TTC549 (cell line): Measurements from ENCODE around the gene NR2F1.

Experiments used
- FAIRE-seq: peaks from 2 replicates; lab custom pipeline; 2012; peaks lifted over from hg19 to GRCh38; lab: Jason Lieb, UNC

The NR2F1 gene

DNA sequence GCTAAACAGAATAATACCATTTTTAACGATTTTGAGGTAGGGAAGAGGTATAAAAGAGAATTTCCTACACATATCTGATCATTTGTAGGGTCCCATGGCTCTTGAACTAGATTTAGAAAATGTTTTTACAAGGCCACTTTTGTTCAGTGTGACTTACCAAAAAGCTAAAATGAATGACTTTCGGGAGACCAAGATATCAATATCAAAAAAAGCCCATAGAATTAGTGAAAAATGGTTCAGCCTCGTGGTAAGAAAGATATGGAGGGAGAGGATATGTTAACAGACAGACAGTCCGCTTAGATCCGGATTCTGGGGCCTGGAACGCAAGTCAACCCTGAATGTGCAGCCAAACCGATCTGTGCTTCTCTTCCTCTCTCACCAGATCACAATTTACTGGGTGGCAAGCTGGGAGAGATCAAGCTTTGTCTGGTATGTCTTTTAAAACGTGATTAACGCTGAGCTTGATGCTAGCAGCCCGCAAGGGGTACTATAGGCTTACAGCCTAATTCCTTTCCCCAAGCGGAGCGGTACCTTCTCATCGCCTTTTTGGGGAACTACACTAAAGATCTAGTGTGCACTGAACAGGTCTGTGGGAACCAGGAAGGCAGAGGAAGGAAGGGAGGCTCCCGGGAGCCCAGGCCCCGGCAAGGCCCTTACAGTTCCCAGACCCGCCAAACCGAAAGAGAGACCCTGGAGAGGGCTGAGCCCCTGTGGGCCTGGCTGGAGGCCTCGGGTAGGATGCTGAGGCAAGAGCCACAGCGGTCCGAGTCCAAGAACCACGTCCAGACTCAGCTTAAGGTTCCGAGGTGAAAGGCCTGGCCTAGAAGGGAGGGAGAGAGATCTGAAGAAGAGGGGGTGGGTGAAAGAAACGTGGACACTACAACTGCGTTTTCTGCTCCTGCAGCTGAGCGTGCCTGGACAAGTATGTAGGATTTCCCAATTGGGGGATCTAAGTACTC lies 4.9 kb upstream of the NR2F1 start:
- no peak for FAIRE-seq

- FAIRE-seq = no peak
Observed at GRCh38 chr5:93578813-93579691, 4.0 kb upstream of the NR2F1 start.

- FAIRE-seq = no peak
Observed at GRCh38 chr5:93579692-93580062, 3.3 kb upstream of the NR2F1 start.

DNA sequence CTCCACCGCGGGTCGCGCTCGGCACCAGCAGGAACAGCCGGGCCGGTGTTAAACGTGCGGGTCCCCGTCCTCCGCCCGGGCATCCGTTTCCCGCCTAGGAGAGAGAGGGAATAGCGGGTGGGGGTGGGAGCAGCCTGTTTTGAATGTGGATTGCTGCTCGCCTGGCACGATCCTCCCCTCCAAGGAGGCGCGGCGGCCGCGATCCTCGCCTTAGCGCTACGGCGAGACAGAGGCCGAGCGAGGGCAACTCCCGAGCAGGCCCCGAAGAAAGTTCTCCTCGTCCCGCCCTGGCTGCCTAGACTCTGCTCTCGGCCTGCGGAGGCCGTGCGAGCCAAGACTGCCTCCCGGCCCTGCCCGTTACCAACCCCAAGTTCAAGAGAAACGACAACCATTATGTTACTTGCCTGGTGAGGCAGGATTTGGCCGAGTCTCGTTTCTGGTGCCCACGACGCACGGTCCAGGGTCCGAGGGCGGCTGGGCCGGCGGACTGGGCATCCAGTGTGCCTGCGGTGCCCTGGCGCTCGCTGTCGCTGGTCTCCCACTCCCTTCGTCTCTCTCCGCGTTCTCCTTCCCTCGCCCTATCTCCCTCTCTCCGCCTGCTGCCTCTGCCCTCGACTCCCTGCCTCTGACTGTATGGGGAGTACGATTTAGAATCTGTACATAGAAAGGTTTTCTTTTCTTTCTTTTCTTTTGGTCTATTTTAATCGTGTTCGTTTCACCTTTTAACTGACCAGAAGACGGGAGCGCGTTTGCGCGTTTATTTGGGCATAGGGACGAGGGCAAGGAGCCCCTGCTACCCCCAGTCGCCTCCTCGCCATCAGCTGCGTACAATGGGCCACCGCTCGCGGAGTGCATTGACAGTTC lies 2.7 kb upstream of the NR2F1 start:
- no peak for FAIRE-seq

- no peak for FAIRE-seq
Observed at GRCh38 chr5:93580927-93581445, 2.0 kb upstream of the NR2F1 start, which contains the start of gene NR2F1-AS1. Gene NR2F1-AS1 (minus strand): TSS chr5:93581219.

DNA sequence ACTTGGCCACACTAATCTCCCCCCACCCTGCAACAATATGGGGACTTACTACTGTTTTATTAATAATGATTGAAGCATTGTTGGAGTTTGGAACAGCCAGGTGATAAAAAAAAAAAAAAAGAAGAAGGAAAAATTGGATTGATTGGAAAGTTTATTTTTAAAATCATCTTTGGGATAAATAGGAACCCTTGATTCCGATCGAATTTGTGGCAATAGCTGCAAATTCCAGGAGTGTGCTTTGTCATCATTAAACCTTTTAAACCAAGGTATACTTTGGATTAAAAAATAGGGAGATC lies 907 bp upstream of the NR2F1 start:
- FAIRE-seq = no peak

GRCh38 chr5:93583439-93583767 lies 381 bp downstream of the NR2F1 start:
- no peak for FAIRE-seq

- FAIRE-seq = no peak
Observed at GRCh38 chr5:93583768-93584595, 960 bp downstream of the NR2F1 start.

DNA sequence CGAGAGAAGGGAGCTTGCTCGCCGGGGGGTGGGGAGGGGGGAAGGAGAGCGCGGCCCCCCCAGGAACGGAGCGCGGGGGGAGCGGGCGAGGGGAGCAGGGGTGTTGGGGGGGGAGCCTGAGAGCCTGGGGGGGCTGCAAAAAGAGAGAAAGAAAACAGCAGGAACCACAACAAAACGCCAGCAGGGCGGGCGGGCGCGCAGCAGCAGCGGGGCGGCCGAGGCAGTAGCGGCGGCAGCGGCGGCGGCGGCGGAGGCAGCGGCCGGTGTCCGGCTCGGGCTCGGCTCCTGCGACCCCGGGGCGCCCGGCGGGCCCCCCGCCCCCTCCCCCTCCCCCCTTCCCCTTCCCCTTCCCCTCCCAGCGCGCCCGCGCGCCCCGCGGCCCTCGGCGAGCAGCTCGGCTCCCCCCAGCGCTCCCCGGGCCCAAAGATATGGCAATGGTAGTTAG lies 1.6 kb downstream of the NR2F1 start:
- FAIRE-seq = no peak

- FAIRE-seq = no peak
Observed at GRCh38 chr5:93585041-93585766, 2.2 kb downstream of the NR2F1 start.

DNA sequence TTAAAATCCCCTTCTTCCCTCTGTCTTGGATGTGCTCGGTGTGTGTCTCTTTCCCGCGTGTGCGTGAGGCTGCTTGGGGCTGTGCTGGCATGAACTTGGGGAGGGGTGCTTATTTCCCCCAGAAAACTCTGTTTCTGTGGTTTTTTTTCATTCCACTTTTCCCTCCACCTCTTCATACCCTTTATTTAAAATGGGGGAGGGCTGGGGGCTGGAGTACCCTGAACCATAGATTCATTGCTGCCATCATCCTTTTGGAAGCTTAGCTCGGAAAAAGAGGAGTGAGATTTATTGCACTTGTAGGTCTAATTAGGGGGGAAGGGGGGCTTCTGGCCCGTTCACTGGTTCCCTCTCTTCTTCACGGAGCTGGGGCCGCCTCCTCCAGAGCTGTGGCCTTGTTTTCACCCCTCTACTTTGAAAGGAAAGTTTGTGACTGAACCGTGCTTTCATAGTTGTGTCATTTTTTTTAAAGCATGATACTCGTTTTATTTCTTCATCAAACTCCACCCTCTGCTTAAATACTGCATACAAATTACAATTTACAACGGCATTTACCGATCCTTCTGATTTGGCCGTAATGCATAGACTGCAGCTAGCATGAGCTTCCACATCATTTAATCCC lies 2.9 kb downstream of the NR2F1 start:
- no peak for FAIRE-seq

GRCh38 chr5:93586736-93587596 lies 3.9 kb downstream of the NR2F1 start:
- no peak for FAIRE-seq

DNA sequence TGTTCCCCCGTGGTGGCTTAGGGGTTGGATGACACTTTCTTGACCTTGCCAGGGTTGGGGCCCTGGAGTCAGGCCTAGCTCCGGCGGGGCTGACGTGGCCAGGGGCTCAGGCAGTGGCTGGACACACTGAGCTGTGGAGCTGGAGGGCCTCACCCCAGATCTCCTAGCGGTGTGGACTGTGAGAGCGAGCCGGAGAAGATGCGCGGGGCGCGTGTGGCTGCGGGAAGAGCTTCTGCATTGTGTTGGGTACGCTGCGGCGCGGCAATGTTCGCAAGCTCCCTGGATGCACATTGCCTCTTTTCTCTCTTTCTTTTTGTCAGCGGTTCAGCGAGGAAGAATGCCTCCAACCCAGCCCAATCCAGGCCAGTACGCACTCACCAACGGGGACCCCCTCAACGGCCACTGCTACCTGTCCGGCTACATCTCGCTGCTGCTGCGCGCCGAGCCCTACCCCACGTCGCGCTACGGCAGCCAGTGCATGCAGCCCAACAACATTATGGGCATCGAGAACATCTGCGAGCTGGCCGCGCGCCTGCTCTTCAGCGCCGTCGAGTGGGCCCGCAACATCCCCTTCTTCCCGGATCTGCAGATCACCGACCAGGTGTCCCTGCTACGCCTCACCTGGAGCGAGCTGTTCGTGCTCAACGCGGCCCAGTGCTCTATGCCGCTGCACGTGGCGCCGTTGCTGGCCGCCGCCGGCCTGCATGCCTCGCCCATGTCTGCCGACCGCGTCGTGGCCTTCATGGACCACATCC lies 4.8 kb downstream of the NR2F1 start:
- FAIRE-seq = no peak

DNA sequence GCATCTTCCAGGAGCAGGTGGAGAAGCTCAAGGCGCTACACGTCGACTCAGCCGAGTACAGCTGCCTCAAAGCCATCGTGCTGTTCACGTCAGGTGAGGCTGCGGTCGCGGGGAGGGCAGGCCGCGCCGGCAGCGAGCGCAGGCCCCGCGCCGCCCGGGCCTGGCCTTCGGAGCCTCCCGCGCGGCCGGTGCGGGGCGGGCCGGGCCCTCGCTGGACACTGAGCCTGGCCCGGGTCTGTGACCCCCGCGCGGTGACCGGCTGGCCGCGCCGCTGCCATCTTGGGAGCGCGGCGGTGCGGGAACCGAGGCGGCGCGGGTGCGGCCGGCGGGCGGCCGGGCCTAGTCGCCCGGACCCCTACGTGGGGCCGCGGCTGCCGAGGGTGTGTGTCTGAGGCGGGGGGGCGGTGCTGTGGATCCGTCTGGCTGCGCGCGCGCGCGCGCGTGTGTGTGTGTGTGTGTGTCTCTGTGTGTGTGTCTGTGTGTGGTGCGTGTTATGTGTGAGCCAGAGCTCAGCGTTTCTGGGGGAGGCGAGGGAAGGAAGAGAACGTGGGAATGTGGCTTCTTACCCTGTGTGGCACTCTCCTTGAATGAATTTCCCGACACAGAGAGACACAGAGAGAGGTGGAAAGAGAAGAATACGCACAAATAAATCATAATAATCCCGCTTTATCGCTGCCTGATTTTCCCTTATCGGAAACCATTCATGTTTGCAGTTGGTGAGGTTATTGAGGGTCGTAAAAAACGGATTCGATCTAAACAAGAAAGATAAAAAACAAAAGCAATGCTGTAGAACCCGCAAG lies 5.5 kb downstream of the NR2F1 start:
- FAIRE-seq = no peak

- FAIRE-seq = no peak
Observed at GRCh38 chr5:93589152-93589828, 6.3 kb downstream of the NR2F1 start.

DNA sequence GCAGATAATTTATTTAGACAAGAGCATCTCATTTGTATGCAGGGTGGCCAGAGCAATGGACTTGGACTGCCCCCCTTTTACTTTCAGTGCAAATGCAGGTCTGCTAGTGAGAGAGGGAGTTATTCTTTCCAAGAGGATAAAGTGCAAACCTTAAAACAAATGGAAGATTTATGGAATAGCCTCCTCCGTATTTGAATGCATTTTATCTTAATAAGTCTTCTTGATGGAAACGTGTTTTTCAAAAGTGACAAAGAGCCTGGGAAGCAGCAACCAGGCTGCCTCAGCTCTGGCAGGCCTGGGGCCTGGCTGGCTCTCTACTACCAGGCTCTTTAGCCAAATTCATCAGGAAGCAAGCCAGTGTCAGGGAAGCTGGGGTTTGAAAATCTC lies 6.8 kb downstream of the NR2F1 start:
- no peak for FAIRE-seq

DNA sequence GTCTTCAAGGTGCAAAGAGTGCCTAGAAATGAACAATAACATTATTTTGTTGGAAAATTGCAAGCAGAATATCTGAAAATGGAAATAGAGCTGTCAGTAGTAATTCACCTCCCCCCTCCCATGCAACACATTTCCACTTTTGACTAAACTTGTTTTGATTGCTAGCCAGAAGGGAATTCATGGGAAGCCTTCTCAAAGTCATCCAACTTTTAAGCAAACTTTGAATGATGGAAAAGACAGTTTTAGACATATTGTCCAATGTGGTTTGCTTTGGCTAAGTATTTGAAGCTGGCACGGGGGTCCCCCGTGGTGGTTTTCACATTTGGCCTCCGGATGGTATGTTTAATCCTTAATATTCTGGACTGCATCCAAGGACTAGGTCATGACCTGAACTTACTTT lies 7.5 kb downstream of the NR2F1 start:
- FAIRE-seq = no peak
